ENCODE results near the gene GTF2A1.

GTF2A1 gene

GRCh38 chr14:81129242-81129641 lies 91.5 kb downstream of the GTF2A1 start:
- no peak for TF ChIP-seq CTCF (conservative IDR thresholded peaks at IDR 0.05; ENCODE audit: low read depth, low read length)
- DNase-seq (ENCODE audit: low read depth), result no peak
- no peak overlapping the region for H3K4me3 ChIP-seq (ENCODE audit: low read depth, low read length)

GRCh38 chr14:81127785-81128184 lies 93.0 kb downstream of the GTF2A1 start:
- peak; percentile 13 for DNase-seq (ENCODE audit: low read depth)
- no peak overlapping the region for H3K4me3 ChIP-seq (ENCODE audit: low read depth, low read length)

GRCh38 chr14:81125536-81125935 lies 95.2 kb downstream of the GTF2A1 start:
- no peak for TF ChIP-seq CTCF (conservative IDR thresholded peaks at IDR 0.05; ENCODE audit: low read depth, low read length)
- H3K4me3 ChIP-seq (ENCODE audit: low read depth, low read length), result no peak overlapping the region
- no peak for DNase-seq (ENCODE audit: low read depth)

More at GRCh38 chr14:81127785-81128184, 93.0 kb downstream of the GTF2A1 start:
- no peak for TF ChIP-seq CTCF (conservative IDR thresholded peaks at IDR 0.05; ENCODE audit: low read depth, low read length)

Data from choroid plexus epithelial cell (primary cell).